Thoracic aorta (tissue), 2 donors: ENCODE data around the gene GAL. TPM values are rescaled to one million over a fixed set of nuclear protein-coding genes. Genes with fewer than 3 reads are reported as not detected.

Experiments used
- ATAC-seq: fragments of 150-250 bp; one replicate; pipeline ENCODE4 v1.8.0; 2017; ENCODE audit warnings: low read depth; ENCODE audit not compliant: insufficient number of reproducible peaks, low FRiP score
- DNase-seq: peaks from one replicate; pipeline ENCODE4 v3.0.0-alpha.2; 2020; ENCODE audit warnings: low spot score
- H3K27ac ChIP-seq, 2 donors: fragments of 200-600 bp; sonication (generic); 1 replicate in 1 of 2; 2 replicates in 1 of 2; pipeline ENCODE4 v1.5.1; 2016; ENCODE audit warnings: mild to moderate bottlenecking in 2 of 2, moderate library complexity in 2 of 2
- H3K27me3 ChIP-seq: fragments of 200-600 bp; sonication (generic); replicated peaks from 2 replicates; pipeline ENCODE4 v1.6.0; 2016; ENCODE audit warnings: mild to moderate bottlenecking; ENCODE audit not compliant: insufficient read depth
- H3K36me3 ChIP-seq: fragments of 200-600 bp; sonication (generic); one replicate; pipeline ENCODE4 v1.5.1; 2016
- H3K4me1 ChIP-seq, 2 donors: fragments of 200-600 bp; sonication (generic); 1 replicate in 1 of 2; 2 replicates in 1 of 2; pipeline versions ENCODE4 v1.5.1 to v1.6.0; 2016; ENCODE audit warnings: low read depth in 2 of 2, mild to moderate bottlenecking in 1 of 2; ENCODE audit not compliant: control insufficient read depth in 1 of 2
- H3K4me3 ChIP-seq: fragments of 200-600 bp; sonication (generic); 2 replicates; pipeline ENCODE4 v1.5.1; 2016; ENCODE audit warnings: mild to moderate bottlenecking
- H3K9me3 ChIP-seq: fragments of 200-600 bp; sonication (generic); 2 replicates; pipeline ENCODE4 v1.5.1; 2016
- CTCF ChIP-seq: fragments of 200-600 bp; sonication (generic); IDR thresholded peaks from one replicate; pipeline ENCODE4 v1.5.1; 2019; ENCODE audit warnings: antibody characterized with exemption
- total RNA-seq, 2 donors: library from RNA; depleted of rRNA; stranded (reverse); fragments of >200 nt; gene quantifications; one replicate each; pipeline versions ENCODE4 v1.1.0 to v1.2.3, GENCODE V29; 2016

GAL gene
- total RNA-seq, 2 donors from 2014 or later, result not detected

- no peak overlapping the region for H3K4me3 ChIP-seq
- ATAC-seq, result no peak
- DNase-seq, result no peak
- H3K27ac ChIP-seq, result no peak overlapping the region
- H3K36me3 ChIP-seq, result no peaks in the 10 kb centered on the region
- no peaks in the 10 kb centered on the region for H3K9me3 ChIP-seq
- no peaks in the 10 kb centered on the region for H3K27me3 ChIP-seq
- H3K4me1 ChIP-seq, result no peaks in the 10 kb centered on the region
- no peak for TF ChIP-seq CTCF
Measured at GRCh38 chr11:68665436-68665835, 18.9 kb upstream of the GAL start.

GRCh38 chr11:68666849-68667248 lies 17.5 kb upstream of the GAL start:
- no peak for ATAC-seq
- H3K36me3 ChIP-seq, result no peaks in the 10 kb centered on the region
- H3K4me1 ChIP-seq, result no peaks in the 10 kb centered on the region
- no peaks in the 10 kb centered on the region for H3K9me3 ChIP-seq
- no peak overlapping the region for H3K4me3 ChIP-seq
- no peak for TF ChIP-seq CTCF
- no peak for DNase-seq
- no peak overlapping the region for H3K27ac ChIP-seq
- no peaks in the 10 kb centered on the region for H3K27me3 ChIP-seq

- H3K27me3 ChIP-seq, result no peaks in the 10 kb centered on the region
- H3K27ac ChIP-seq, result no peak overlapping the region
- H3K9me3 ChIP-seq, result no peaks in the 10 kb centered on the region
- no peak for DNase-seq
- no peak overlapping the region for H3K4me3 ChIP-seq
- no peak for ATAC-seq
- no peaks in the 10 kb centered on the region for H3K4me1 ChIP-seq
- TF ChIP-seq CTCF, result no peak
- H3K36me3 ChIP-seq, result no peaks in the 10 kb centered on the region
Measured at GRCh38 chr11:68667511-68668500, 16.5 kb upstream of the GAL start.

- no peaks in the 10 kb centered on the region for H3K9me3 ChIP-seq
- no peaks in the 10 kb centered on the region for H3K4me1 ChIP-seq
- H3K27ac ChIP-seq, result no peak overlapping the region
- DNase-seq, result no peak
- no peak for ATAC-seq
- no peaks in the 10 kb centered on the region for H3K27me3 ChIP-seq
- no peaks in the 10 kb centered on the region for H3K36me3 ChIP-seq
- no peak overlapping the region for H3K4me3 ChIP-seq
- no peak for TF ChIP-seq CTCF
Measured at GRCh38 chr11:68669301-68670090, 14.8 kb upstream of the GAL start.
